T-helper 2 cell (primary cell): ENCODE results near the gene DDAH2.

Source experiments
- DNase-seq, 5 experiments: peaks; one replicate each; pipeline versions ENCODE4 v3.0.0 to v3.0.0-alpha.2; 2012 to 2022

DDAH2 gene

GRCh38 chr6:31730631-31731086 lies 1.6 kb upstream of the DDAH2 start:
- no peak for DNase-seq

- peak; percentile 28 to 76 (median 63) for DNase-seq
Measured at GRCh38 chr6:31729979-31730630, 1.0 kb upstream of the DDAH2 start.

- peak; percentile 58 to 84 (median 67) for DNase-seq
Measured at GRCh38 chr6:31729515-31729978, 448 bp upstream of the DDAH2 start.

- DNase-seq: no peak
Measured at GRCh38 chr6:31727717-31728671, 1.1 kb downstream of the DDAH2 start.

- DNase-seq: no peak
Measured at GRCh38 chr6:31727034-31727716, 1.9 kb downstream of the DDAH2 start.

- no peak for DNase-seq
Measured at GRCh38 chr6:31725502-31726350, 3.4 kb downstream of the DDAH2 start.

- DNase-seq: no peak
Measured at GRCh38 chr6:31723980-31724691, 5.0 kb downstream of the DDAH2 start.

- no peak for DNase-seq
Measured at GRCh38 chr6:31723245-31723979, 5.7 kb downstream of the DDAH2 start, which contains the start of gene MPIG6B. Gene MPIG6B, plus strand, starts transcription at chr6:31723373. Its CDS starts 11 bp downstream, at chr6:31723384.

GRCh38 chr6:31722173-31722572 lies 6.9 kb downstream of the DDAH2 start:
- no peak for DNase-seq

- no peak for DNase-seq
Measured at GRCh38 chr6:31721351-31722020, 7.6 kb downstream of the DDAH2 start, which contains the start of gene LY6G6C. Gene LY6G6C, minus strand, starts transcription at chr6:31721746. Its CDS starts 67 bp downstream, at chr6:31721679.

- DNase-seq: no peak
Measured at GRCh38 chr6:31720196-31720770, 8.8 kb downstream of the DDAH2 start.

GRCh38 chr6:31719001-31719400 lies 10.1 kb downstream of the DDAH2 start:
- DNase-seq: no peak

- DNase-seq: no peak
Measured at GRCh38 chr6:31718265-31718664, 10.8 kb downstream of the DDAH2 start.

GRCh38 chr6:31717499-31718222 lies 11.4 kb downstream of the DDAH2 start:
- no peak for DNase-seq

GRCh38 chr6:31715022-31715958 lies 13.8 kb downstream of the DDAH2 start, which contains the start of gene LY6G6D:
Gene LY6G6D, plus strand, starts transcription at chr6:31715348. Its CDS starts 8 bp downstream, at chr6:31715356.
- DNase-seq: no peak

GRCh38 chr6:31713991-31714684 lies 15.0 kb downstream of the DDAH2 start:
- no peak for DNase-seq

- DNase-seq: no peak
Measured at GRCh38 chr6:31713465-31713864, 15.6 kb downstream of the DDAH2 start.
